ENCODE measurements around the gene CDH22.

The CDH22 gene

GRCh38 chr20:46304361-46304760, 3.9 kb downstream of the CDH22 start:
- TF ChIP-seq ZFX (IDR thresholded peaks at IDR 0.05): no peak
- TF ChIP-seq, protein P1, sequence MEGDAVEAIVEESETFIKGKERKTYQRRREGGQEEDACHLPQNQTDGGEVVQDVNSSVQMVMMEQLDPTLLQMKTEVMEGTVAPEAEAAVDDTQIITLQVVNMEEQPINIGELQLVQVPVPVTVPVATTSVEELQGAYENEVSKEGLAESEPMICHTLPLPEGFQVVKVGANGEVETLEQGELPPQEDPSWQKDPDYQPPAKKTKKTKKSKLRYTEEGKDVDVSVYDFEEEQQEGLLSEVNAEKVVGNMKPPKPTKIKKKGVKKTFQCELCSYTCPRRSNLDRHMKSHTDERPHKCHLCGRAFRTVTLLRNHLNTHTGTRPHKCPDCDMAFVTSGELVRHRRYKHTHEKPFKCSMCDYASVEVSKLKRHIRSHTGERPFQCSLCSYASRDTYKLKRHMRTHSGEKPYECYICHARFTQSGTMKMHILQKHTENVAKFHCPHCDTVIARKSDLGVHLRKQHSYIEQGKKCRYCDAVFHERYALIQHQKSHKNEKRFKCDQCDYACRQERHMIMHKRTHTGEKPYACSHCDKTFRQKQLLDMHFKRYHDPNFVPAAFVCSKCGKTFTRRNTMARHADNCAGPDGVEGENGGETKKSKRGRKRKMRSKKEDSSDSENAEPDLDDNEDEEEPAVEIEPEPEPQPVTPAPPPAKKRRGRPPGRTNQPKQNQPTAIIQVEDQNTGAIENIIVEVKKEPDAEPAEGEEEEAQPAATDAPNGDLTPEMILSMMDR (conservative IDR thresholded peaks at IDR 0.05): no peak
- H3K27ac ChIP-seq: no peak overlapping the region

DNA sequence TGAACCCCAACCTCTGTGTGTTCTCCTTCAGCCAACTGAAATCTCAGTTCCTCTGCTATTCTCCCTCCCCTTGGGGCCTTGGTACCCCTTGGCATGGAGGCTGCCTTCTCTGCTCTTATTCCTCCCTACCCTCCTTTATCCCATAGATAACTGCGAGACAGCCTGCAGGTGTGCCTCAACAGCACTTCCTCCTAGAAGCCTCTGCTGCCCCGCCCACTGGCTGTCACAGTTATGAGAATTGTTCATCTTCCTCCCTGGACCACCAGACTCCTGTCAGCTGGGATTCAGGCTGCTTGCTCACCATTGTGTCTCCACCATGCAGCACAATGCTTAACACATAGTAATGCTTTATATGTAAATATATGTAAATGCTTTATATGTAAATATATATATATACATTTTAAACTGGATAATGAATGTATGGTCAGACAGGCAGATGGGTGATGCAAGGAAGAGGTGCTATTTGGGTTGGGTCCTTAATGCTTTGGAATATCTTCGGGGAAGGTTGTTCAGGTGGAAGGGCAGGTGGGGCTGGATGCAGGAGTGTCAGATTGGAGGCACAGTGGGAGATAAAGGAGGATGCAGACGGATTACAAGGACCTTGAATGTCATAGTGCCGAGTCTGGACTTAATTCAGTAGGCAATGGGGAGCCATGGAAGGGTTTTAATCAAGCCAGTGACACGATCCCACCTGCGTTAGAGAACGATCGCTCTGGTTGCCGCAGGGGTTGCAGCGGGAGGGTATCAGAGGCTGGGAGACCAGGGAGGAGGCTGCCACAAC, 4.9 kb downstream of the CDH22 start:
- TF ChIP-seq, protein P1 (conservative IDR thresholded peaks at IDR 0.05): no peak
- no peak for TF ChIP-seq ZFX (IDR thresholded peaks at IDR 0.05)
- no peak overlapping the region for H3K27ac ChIP-seq

DNA sequence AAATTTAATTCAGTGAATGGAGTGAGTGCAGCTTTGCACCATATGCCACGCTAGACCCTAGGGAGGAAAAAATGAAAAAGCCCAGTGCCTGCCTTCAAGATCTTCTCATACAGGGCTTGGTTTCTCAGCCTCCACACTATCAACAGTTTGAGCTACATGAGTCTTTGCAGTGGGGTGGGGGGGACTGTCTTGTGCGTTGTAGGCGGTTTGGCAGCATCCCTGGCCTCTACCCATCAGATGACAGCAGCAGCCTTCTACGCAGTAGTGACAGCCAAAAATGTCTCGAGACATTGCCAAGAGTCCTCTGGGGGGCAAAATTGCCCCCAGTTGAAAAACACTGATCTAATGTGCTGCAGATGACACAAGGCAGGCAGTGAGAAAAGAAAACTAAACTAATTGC, 6.2 kb downstream of the CDH22 start:
- TF ChIP-seq ZFX (IDR thresholded peaks at IDR 0.05): no peak
- TF ChIP-seq, protein P1 (conservative IDR thresholded peaks at IDR 0.05): no peak

DNA sequence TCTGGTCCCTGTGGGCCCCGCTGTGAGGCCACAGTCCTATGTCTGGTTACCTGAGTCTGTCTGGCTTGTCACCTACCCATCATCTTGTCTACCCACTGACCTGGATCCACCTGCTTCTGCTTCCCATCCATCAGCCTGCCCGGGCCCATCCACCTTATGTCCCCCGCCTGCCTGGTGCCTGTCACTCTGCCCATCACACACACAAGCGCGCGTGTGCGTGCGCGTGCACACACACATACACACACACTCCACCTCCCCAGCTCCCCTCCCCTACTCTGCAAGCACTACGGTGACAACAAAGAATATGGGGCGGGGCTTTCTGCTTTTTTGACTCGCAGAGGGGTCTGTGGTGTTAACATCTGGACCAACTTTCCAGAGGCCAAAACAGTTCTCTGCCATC, 8.0 kb downstream of the CDH22 start:
- no peak for TF ChIP-seq ZFX (IDR thresholded peaks at IDR 0.05)
- TF ChIP-seq, protein P1 (conservative IDR thresholded peaks at IDR 0.05): no peak
- H3K27ac ChIP-seq: no peak overlapping the region

More for the DNA sequence above, 6.2 kb downstream of the CDH22 start:
- H3K27ac ChIP-seq: no peak overlapping the region

DNA sequence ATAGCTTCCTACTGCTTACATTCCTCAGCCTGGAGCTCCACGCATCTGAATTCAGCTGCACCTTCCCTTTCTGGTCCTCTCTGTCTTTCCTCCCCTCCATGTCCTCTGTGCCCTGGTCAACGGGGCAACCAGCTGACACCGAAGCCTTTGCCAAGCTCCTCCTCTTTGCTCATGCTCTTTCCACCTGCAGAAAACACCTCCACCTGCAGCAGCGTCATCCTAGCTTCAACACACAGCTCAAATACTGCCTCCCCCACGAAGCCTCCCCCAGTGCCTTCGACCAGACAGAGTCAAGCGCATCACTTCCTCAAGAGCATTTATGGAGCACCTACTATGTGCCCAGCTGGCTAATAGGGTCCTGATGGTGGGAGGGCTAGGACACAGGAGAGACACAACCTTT, 9.2 kb downstream of the CDH22 start:
- TF ChIP-seq, protein P1 (conservative IDR thresholded peaks at IDR 0.05): no peak
- TF ChIP-seq ZFX (IDR thresholded peaks at IDR 0.05): no peak
- no peak overlapping the region for H3K27ac ChIP-seq

DNA sequence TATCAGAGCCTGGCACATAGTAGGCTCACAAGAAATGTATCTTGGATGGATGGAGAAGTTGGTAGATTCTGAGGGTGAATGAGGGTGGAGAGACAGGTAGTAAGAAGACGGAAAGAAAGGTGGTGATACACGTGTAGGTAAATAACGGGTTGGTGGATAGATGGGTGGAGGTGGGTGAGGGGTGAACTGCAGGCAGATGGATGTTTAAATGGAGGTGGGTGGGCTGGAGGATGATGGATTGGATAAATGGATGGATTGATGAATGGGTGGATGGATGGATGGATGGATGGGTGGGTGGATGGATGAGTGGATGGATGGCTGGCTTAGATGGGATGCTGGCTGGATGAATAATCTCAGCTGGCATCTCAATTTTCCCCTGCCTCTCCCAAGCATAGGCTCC, 9.9 kb downstream of the CDH22 start:
- H3K27ac ChIP-seq: no peak overlapping the region
- TF ChIP-seq, protein P1 (conservative IDR thresholded peaks at IDR 0.05): no peak
- no peak for TF ChIP-seq ZFX (IDR thresholded peaks at IDR 0.05)

- no peak for TF ChIP-seq ZFX (IDR thresholded peaks at IDR 0.05)
- TF ChIP-seq, protein P1 (conservative IDR thresholded peaks at IDR 0.05): no peak
- H3K27ac ChIP-seq: no peak overlapping the region
Measured at GRCh38 chr20:46296526-46297250, 11.6 kb downstream of the CDH22 start.

Measured in C4-2B (cell line).